ENCODE measurements around the gene FAM186B.

Gene FAM186B

DNA sequence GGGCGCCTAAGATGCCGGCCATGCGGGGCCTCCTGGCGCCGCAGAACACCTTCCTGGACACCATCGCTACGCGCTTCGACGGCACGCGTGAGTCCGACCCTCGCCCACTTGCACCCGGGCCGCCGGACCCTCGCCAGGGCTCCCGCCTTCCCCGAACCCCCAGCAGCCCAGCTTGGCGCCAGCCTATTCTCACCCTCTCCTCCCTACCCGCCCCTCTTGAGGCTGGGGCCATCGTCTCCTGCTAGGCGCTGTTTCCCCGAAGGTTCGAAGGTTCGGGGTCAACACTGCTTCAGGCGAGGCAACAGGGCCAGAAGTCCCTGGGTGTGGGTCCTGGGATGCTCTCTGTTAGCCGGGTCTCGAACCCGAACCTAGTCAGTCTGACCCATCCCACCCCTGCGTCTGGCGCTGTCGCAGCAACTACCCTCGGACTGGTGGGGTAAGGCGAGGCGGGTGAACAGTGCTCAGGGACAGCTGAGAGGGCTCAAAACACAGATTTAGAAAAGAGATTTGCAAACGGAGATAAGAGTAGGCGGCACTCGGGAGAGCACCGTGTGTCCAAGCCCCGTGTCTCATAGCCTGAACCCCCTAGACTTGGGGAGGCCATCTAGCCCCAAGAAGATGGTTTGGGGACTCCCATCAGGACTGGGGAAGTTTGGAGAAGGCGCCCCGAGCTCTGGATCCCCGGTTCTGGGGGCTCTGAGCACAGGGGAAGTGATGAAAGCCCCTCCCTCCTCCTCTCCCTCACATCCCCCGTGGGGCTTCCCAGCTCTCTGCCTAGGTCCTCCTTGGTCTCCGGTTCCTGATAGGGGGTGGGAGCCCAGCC is 65.8 kb downstream of the FAM186B start:
- Histone ChIP-seq H3K9ac (ENCODE audit: insufficient read length) (no peak overlapping the region), H3K9me3 (ENCODE audit: low read depth, low read length) (no peaks in the 10 kb centered on the region), H3K36me3 (ENCODE audit: insufficient read depth, low read length) (no peaks in the 10 kb centered on the region), H3K27ac (no peak overlapping the region), H3K4me3 (peak overlapping the region; percentile 70)
- TF ChIP-seq FOXP2 (optimal IDR thresholded peaks at IDR 0.05; ENCODE audit: control extremely low read depth, extremely low read length, insufficient read depth) (no peak), EZH2 (IDR thresholded peaks at IDR 0.05) (no peak), POLR2AphosphoS5 (IDR thresholded peaks at IDR 0.05; ENCODE audit: borderline replicate concordance, low read depth, low read length) (no peak)
- no peak for DNase-seq (ENCODE audit: low read depth, low spot score)

DNA sequence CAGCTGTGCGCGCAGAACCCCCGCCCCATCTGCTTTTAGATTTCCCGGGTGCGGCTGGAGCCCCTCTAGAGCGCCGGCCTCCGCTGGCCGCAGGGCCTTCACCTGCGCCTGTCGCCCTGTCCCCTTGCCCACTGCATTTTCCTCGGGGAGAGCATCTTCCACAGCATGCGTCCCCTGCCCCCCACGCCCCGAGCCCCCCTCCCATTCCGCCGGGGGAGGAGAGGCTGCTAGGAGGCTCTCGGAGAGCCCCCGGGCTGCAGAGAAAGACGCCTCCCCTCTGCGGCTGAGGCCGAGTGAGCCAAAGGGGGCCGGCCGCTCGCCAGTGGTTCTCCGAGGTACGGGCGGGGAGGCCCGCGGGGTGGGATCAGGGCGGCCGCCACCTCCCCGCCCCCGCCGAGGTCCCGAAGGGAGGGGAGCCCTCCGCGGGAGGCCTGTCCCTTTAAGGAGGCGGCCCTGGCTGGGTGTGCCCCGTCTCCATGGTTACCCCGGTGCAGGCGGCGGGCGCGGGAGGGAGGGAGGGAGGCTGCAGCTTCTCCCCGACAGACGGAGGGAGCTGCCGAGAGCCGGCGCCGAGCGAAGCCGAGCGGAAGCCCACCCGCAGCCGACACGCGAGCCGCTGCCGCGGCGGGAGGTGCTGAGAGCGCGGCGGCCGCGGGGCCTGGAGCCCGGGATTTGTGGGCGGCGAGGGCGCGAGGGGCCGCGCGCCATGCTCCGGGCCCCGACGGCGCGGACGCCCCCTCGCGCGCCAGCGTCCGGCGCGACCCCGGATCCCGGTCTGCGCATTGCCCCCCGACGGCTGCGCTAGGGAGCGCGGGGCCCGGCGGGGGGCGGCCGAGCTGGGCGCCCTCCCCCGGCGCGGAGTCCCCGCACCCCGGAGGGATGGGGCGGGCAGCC is 66.7 kb downstream of the FAM186B start, which contains the start of gene KCNH3:
TSS of gene KCNH3 (plus strand) at position 521 of the 894 bp plus-strand sequence. CDS start 387 bp downstream, outside the sequence.
- no peaks in the 10 kb centered on the region for H3K9me3 ChIP-seq (ENCODE audit: low read depth, low read length)
- H3K27ac ChIP-seq: no peak within 1 kb of the TSS
- H3K4me3 ChIP-seq: peak within 1 kb of the TSS; percentile 92
- H3K36me3 ChIP-seq (ENCODE audit: insufficient read depth, low read length): no peaks in the 10 kb centered on the region
- DNase-seq (ENCODE audit: low read depth, low spot score): no peak
- H3K9ac ChIP-seq (ENCODE audit: insufficient read length): peak within 1 kb of the TSS; percentile 37
- TF ChIP-seq FOXP2 (optimal IDR thresholded peaks at IDR 0.05; ENCODE audit: control extremely low read depth, extremely low read length, insufficient read depth): no peak
- no peak for TF ChIP-seq EZH2 (IDR thresholded peaks at IDR 0.05)
- no peak for TF ChIP-seq POLR2AphosphoS5 (IDR thresholded peaks at IDR 0.05; ENCODE audit: borderline replicate concordance, low read depth, low read length)

DNA sequence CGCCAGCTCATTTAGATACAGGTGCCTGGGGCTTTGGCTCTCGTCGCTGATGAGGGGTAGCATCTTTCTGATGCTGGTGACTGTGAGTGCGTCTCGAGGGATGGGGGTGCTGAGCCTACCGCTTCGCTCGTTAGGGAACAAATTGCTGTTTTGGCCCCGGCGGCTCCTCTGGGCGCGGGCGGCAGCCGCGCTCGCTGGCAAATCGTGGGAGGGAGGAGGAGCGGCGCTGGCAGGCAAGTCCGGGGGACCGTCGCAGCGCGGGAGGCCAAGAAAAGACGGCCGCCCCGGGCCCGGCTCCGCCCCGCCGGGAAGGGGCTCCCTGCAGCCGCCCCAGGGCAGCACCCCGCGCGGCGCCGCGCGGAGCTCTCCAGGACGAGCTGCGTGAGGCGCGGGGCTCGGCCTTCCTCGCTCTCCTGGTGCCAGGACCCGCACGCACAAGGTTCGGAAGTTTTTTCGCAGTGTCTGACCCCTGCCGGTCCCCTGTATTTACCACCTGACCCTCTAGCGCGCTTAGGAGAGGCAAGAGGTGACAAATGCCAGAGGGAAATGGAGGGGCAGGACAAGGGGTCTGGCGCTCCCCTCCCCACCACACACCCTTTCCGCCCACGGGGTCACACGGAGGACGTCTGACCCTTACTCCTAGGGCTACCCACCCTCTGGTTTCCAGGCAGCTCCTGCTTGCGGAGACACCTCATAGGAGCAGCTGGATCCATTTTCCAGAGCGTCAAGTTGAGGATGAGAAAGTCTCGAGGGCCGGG is 67.5 kb downstream of the FAM186B start:
- Histone ChIP-seq H3K9me3 (ENCODE audit: low read depth, low read length) (no peaks in the 10 kb centered on the region), H3K27ac (no peak overlapping the region), H3K9ac (ENCODE audit: insufficient read length) (peak overlapping the region; percentile 37), H3K36me3 (ENCODE audit: insufficient read depth, low read length) (no peaks in the 10 kb centered on the region), H3K4me3 (peak overlapping the region; percentile 92)
- TF ChIP-seq FOXP2 (optimal IDR thresholded peaks at IDR 0.05; ENCODE audit: control extremely low read depth, extremely low read length, insufficient read depth): no peak
- TF ChIP-seq EZH2 (IDR thresholded peaks at IDR 0.05): no peak
- no peak for TF ChIP-seq POLR2AphosphoS5 (IDR thresholded peaks at IDR 0.05; ENCODE audit: borderline replicate concordance, low read depth, low read length)
- DNase-seq (ENCODE audit: low read depth, low spot score): no peak
